M059J (cell line): Measurements from ENCODE around the gene ANXA8L1. TPM values are rescaled to one million over a fixed set of nuclear protein-coding genes. Genes with fewer than 3 reads are reported as not detected.
"Not testable (repeated sequence)": the region's sequence is repeated elsewhere in the genome, so short reads cannot be mapped to it uniquely, and the experiment has no call there.

Experiments
- DNase-seq: peaks from one replicate; pipeline ENCODE4 v3.0.0-alpha.2; 2012; ENCODE audit warnings: low read depth
- total RNA-seq: library from RNA; depleted of rRNA; stranded (reverse); fragments of >200 nt; shearing (Covaris generic); gene quantifications from 2 replicates; pipeline ENCODE4 v1.2.3, GENCODE V29; 2014; rRNA removed

The ANXA8L1 gene
- 0.37 and 2.9 TPM in 2 replicates for total RNA-seq

- DNase-seq = not testable (repeated sequence)
Measured at GRCh38 chr10:46375406-46375805, at the start of gene ANXA8L1. Gene ANXA8L1 (plus strand): TSS chr10:46375776. CDS start chr10:46375852, 76 bp downstream.

- peak; percentile 48 for DNase-seq
Measured at GRCh38 chr10:46326066-46326465, 49.5 kb upstream of the ANXA8L1 start.

GRCh38 chr10:46326971-46327370 lies 48.6 kb upstream of the ANXA8L1 start:
- DNase-seq = no peak

- no peak for DNase-seq
Measured at GRCh38 chr10:46327685-46328084, 47.9 kb upstream of the ANXA8L1 start.

GRCh38 chr10:46328853-46329689 lies 46.5 kb upstream of the ANXA8L1 start:
- no peak for DNase-seq

GRCh38 chr10:46329690-46330016 lies 45.9 kb upstream of the ANXA8L1 start:
- DNase-seq = no peak

- DNase-seq = no peak
Measured at GRCh38 chr10:46330894-46331293, 44.7 kb upstream of the ANXA8L1 start.

GRCh38 chr10:46365484-46365883 lies 10.1 kb upstream of the ANXA8L1 start:
- peak; percentile 32 for DNase-seq

GRCh38 chr10:46367209-46367608 lies 8.4 kb upstream of the ANXA8L1 start:
- DNase-seq = not testable (repeated sequence)

- DNase-seq = not testable (repeated sequence)
Measured at GRCh38 chr10:46367666-46368240, 7.8 kb upstream of the ANXA8L1 start.

- DNase-seq = not testable (repeated sequence)
Measured at GRCh38 chr10:46368956-46369355, 6.6 kb upstream of the ANXA8L1 start.

GRCh38 chr10:46374410-46374809 lies 1.2 kb upstream of the ANXA8L1 start:
- DNase-seq = not testable (repeated sequence)

- DNase-seq = not testable (repeated sequence)
Measured at GRCh38 chr10:46377022-46377421, 1.4 kb downstream of the ANXA8L1 start.

GRCh38 chr10:46377651-46378050 lies 2.1 kb downstream of the ANXA8L1 start:
- not testable (repeated sequence) for DNase-seq

- DNase-seq = not testable (repeated sequence)
Measured at GRCh38 chr10:46378108-46378507, 2.5 kb downstream of the ANXA8L1 start.

- DNase-seq = not testable (repeated sequence)
Measured at GRCh38 chr10:46379233-46379848, 3.8 kb downstream of the ANXA8L1 start.

GRCh38 chr10:46385858-46386257 lies 10.3 kb downstream of the ANXA8L1 start:
- DNase-seq = not testable (repeated sequence)

- DNase-seq = not testable (repeated sequence)
Measured at GRCh38 chr10:46386694-46387093, 11.1 kb downstream of the ANXA8L1 start.

- not testable (repeated sequence) for DNase-seq
Measured at GRCh38 chr10:46387309-46387902, 11.8 kb downstream of the ANXA8L1 start.

GRCh38 chr10:46391422-46391821 lies 15.8 kb downstream of the ANXA8L1 start:
- not testable (repeated sequence) for DNase-seq

GRCh38 chr10:46396441-46397279 lies 21.1 kb downstream of the ANXA8L1 start:
- peak; percentile 78 for DNase-seq
